Thoracic aorta (tissue), 2 donors: ENCODE measurements around the gene CBL. TPM values are rescaled to one million over a fixed set of nuclear protein-coding genes. Genes with fewer than 3 reads are reported as not detected.
A peak's percentile ranks its signal among the peaks of the same experiment; 100 is the strongest.

Experiments
- ATAC-seq: fragments of 150-250 bp; one replicate; pipeline ENCODE4 v1.8.0; 2017; ENCODE audit warnings: low read depth; ENCODE audit not compliant: insufficient number of reproducible peaks, low FRiP score
- DNase-seq: peaks from one replicate; pipeline ENCODE4 v3.0.0-alpha.2; 2020; ENCODE audit warnings: low spot score
- H3K27ac ChIP-seq, 2 donors: fragments of 200-600 bp; sonication (generic); 1 replicate in 1 of 2; 2 replicates in 1 of 2; pipeline ENCODE4 v1.5.1; 2016; ENCODE audit warnings: mild to moderate bottlenecking in 2 of 2, moderate library complexity in 2 of 2
- H3K27me3 ChIP-seq: fragments of 200-600 bp; sonication (generic); replicated peaks from 2 replicates; pipeline ENCODE4 v1.6.0; 2016; ENCODE audit warnings: mild to moderate bottlenecking; ENCODE audit not compliant: insufficient read depth
- H3K36me3 ChIP-seq: fragments of 200-600 bp; sonication (generic); one replicate; pipeline ENCODE4 v1.5.1; 2016
- H3K4me1 ChIP-seq, 2 donors: fragments of 200-600 bp; sonication (generic); 1 replicate in 1 of 2; 2 replicates in 1 of 2; pipeline versions ENCODE4 v1.5.1 to v1.6.0; 2016; ENCODE audit warnings: low read depth in 2 of 2, mild to moderate bottlenecking in 1 of 2; ENCODE audit not compliant: control insufficient read depth in 1 of 2
- H3K4me3 ChIP-seq: fragments of 200-600 bp; sonication (generic); 2 replicates; pipeline ENCODE4 v1.5.1; 2016; ENCODE audit warnings: mild to moderate bottlenecking
- H3K9me3 ChIP-seq: fragments of 200-600 bp; sonication (generic); 2 replicates; pipeline ENCODE4 v1.5.1; 2016
- total RNA-seq, 2 donors: library from RNA; depleted of rRNA; stranded (reverse); fragments of >200 nt; gene quantifications; one replicate each; pipeline versions ENCODE4 v1.1.0 to v1.2.3, GENCODE V29; 2016
- TF ChIP-seq, protein P1 (sequence below): fragments of 200-600 bp; sonication (generic); IDR thresholded peaks from one replicate; pipeline ENCODE4 v1.5.1; 2019; ENCODE audit warnings: antibody characterized with exemption

The CBL gene
- total RNA-seq, 2 donors from 2014 or later, result 21.0 to 23.2 TPM

DNA sequence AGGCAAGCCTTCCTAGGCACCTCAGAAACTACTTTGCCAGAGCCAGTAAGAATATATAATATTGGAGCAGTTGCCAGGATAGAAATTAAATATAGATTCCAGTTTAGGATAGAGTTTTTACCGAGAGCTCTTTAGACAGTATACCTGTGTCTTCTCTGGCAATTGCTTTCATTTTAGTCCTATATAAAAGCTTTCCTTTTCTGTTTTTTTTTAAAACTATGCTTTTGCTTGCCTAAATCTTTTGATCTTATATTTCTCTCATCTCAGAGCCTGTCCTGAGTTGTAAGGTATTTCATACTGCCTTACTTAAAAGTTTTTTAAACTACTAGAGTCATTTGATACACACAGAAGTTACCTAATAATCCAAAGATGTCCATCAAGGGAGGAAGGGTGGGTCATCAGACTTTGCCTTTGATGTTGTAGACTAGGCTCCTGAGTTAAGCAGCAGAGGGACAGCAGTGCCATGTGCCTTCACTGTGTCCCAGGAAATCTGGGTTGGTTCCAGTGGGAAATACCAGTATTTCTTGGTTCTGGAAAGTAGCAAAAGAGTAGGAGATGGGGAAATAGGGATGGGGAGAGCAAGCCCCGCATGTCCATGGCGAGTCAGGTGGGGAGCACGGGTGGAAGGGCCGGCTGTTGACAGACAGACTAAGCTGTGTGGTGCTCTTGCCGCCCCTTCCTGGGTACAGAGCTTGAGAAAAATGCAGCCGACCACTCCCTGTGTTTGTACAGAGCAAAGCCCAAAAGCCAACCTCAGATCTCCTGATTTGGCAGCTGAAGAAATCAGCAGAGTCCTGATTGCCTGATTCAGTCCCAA, 99.6 kb downstream of the CBL start:
- H3K27ac ChIP-seq, result peak overlapping the region; percentile 77 to 91
- peaks cover 18% of the 10 kb centered on the region for H3K36me3 ChIP-seq
- no peaks in the 10 kb centered on the region for H3K27me3 ChIP-seq
- H3K9me3 ChIP-seq, result no peaks in the 10 kb centered on the region
- TF ChIP-seq, protein P1, sequence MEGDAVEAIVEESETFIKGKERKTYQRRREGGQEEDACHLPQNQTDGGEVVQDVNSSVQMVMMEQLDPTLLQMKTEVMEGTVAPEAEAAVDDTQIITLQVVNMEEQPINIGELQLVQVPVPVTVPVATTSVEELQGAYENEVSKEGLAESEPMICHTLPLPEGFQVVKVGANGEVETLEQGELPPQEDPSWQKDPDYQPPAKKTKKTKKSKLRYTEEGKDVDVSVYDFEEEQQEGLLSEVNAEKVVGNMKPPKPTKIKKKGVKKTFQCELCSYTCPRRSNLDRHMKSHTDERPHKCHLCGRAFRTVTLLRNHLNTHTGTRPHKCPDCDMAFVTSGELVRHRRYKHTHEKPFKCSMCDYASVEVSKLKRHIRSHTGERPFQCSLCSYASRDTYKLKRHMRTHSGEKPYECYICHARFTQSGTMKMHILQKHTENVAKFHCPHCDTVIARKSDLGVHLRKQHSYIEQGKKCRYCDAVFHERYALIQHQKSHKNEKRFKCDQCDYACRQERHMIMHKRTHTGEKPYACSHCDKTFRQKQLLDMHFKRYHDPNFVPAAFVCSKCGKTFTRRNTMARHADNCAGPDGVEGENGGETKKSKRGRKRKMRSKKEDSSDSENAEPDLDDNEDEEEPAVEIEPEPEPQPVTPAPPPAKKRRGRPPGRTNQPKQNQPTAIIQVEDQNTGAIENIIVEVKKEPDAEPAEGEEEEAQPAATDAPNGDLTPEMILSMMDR, result no peak
- H3K4me3 ChIP-seq, result peak overlapping the region; percentile 8
- H3K4me1 ChIP-seq, result peaks cover 24 to 60% of the 10 kb centered on the region in 2 donors
- ATAC-seq, result no peak
- no peak for DNase-seq

DNA sequence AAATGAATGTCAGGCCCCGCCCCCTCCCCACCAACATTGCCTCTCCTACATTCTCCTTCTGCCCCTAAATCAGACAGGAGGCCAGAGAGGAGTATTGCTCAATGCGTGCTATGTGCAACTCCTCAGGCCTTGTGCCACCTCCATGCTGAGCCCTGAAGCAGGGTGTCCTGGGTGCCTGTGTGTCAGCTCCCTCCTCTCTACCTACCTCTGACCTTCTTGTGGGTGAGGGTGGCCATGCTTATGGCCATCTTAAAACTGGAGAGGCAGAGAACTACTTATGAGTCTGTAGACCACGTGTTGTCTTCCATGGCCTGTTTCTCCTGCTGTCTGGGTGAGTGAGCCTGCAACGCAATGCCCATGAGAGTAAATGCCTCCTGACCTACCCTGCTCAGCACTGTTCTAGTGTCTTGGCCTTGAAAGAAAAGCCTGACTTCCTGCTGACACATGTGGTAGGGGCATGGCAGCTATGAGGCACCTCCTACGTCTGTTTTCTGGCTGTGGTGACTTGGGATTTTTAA, 100.3 kb downstream of the CBL start:
- H3K4me1 ChIP-seq, result peaks cover 24 to 64% of the 10 kb centered on the region in 2 donors
- peak; percentile 94 for ATAC-seq
- TF ChIP-seq, protein P1, result no peak
- H3K4me3 ChIP-seq, result peak overlapping the region; percentile 8
- H3K27ac ChIP-seq, result peak overlapping the region; percentile 77 to 91
- H3K9me3 ChIP-seq, result no peaks in the 10 kb centered on the region
- H3K36me3 ChIP-seq, result peaks cover 25% of the 10 kb centered on the region
- no peak for DNase-seq
- no peaks in the 10 kb centered on the region for H3K27me3 ChIP-seq

DNA sequence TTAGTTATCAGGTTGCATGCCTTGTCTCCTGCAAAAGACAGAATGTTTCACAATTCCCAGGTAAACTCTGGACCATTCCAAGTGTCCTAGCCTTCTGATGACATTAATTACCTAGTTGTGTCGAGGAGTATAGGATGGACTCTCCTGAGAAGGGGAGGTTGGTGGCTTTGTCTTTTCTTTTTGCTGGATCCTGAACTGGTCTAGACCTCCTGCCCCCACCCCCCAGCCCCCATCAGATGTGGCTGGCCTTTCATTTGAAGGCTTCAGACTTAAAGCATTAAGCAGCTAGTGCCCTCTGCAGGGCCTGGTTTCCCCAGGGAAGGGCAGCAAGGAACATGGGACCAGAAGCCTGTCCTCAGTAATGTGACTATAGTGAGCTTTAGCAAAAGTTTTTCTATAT, 101.1 kb downstream of the CBL start:
- Histone ChIP-seq H3K4me3 (no peak overlapping the region), H3K36me3 (peaks cover 32% of the 10 kb centered on the region), H3K4me1 (peaks cover 24 to 69% of the 10 kb centered on the region in 2 donors), H3K27ac (peak overlapping the region; percentile 77 to 91), H3K27me3 (no peaks in the 10 kb centered on the region), H3K9me3 (no peaks in the 10 kb centered on the region)
- TF ChIP-seq, protein P1, result no peak
- ATAC-seq (no peak), DNase-seq (no peak)

DNA sequence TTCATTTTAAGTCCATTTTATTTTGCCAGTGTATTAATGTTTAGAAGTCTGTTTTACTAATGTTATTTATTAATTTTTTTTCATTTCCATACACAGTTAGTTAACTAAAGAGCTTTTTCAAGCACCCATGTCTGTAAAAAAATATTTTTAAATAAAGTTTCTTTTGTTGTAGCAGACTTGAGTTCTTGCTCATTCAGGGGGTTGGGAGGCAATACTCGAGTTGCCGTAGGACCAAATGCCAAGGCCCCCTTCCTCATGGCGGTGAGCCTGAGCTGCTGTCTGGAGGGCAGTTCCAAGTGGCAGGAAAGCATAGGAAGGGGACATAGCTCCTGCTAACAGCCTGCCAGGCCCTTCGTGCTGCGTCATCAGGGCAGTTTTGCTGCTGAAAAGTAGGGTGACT, 101.8 kb downstream of the CBL start:
- DNase-seq (no peak), ATAC-seq (no peak)
- Histone ChIP-seq H3K27ac (peak overlapping the region; percentile 77 to 91), H3K36me3 (peaks cover 40% of the 10 kb centered on the region), H3K4me1 (peaks cover 24 to 76% of the 10 kb centered on the region in 2 donors), H3K27me3 (no peaks in the 10 kb centered on the region), H3K4me3 (no peak overlapping the region), H3K9me3 (no peaks in the 10 kb centered on the region)
- TF ChIP-seq, protein P1, result no peak

DNA sequence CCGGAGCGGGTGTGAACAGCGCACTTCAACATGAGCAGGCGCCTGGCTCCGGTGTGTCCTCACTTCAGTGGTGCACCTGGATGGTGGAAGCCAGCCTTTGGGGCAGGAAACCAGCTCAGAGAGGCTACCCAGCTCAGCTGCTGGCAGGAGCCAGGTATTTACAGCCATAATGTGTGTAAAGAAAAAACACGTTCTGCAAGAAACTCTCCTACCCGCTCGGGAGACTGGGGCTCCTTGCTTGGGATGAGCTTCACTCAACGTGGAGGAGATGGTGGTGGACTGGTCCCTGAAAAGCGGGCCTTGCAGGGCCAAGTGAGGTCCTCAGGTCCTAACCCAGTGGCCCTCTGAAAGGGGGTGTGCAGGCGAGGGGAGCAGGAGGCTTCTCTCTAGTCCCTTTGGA, 103.3 kb downstream of the CBL start:
- DNase-seq (no peak), ATAC-seq (no peak)
- no peak overlapping the region for H3K4me3 ChIP-seq
- H3K36me3 ChIP-seq, result peaks cover 46% of the 10 kb centered on the region
- H3K27me3 ChIP-seq, result no peaks in the 10 kb centered on the region
- H3K27ac ChIP-seq, result peak overlapping the region; percentile 65 to 77
- peaks cover 25 to 91% of the 10 kb centered on the region in 2 donors for H3K4me1 ChIP-seq
- H3K9me3 ChIP-seq, result no peaks in the 10 kb centered on the region
- TF ChIP-seq, protein P1, result no peak
